Measurements from ENCODE around the gene PEAK1.

DNA sequence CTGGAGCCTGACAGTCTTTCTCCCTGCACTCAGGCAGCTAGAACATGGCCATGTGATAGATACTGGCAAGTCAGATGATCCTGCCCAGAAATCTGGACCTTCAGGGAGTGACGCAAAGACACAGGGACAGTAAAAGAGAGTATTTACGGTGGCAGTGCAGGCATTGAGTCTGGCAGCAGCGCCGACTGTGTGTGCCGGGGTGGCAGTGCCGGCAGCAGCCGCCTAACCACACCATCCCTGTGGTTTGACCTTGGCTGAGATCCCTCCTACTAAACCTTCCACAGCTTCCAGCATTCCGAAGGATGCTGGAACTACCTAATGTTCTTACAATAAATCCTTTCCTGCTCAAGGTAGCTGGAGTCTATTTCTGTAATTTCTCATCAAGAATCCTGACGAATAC, 344.4 kb downstream of the PEAK1 start:
- TF ChIP-seq CTCF (conservative IDR thresholded peaks at IDR 0.05; ENCODE audit: low read depth in 2 of 2) (no peak), EZH2phosphoT487 (IDR thresholded peaks at IDR 0.05; ENCODE audit: unreplicated experiment) (no peak), EZH2 (IDR thresholded peaks at IDR 0.05; ENCODE audit: low read depth, unreplicated experiment) (no peak), NANOG (IDR thresholded peaks at IDR 0.05; ENCODE audit: borderline replicate concordance) (no peak), ZNF114 (CRISPR knock-in tag; IDR thresholded peaks at IDR 0.05) (no peak), POLR2AphosphoS5 (IDR thresholded peaks at IDR 0.05; ENCODE audit: low read depth) (no peak)
